Cardiac septum (tissue), 1 donor: ENCODE data around the gene BIRC7. TPM values are rescaled to one million over a fixed set of nuclear protein-coding genes. Genes with fewer than 3 reads are reported as not detected.
"Not testable (repeated sequence)": the region's sequence is repeated elsewhere in the genome, so short reads cannot be mapped to it uniquely, and the experiment has no call there.

ENCODE experiments used
- DNase-seq: peaks from one replicate; pipeline ENCODE4 v3.0.0-alpha.2; 2020; ENCODE audit warnings: low spot score
- intact Hi-C: fragments of 100-400 bp; cut with DNase I; formaldehyde crosslinking; loops from one replicate; pipeline ENCODE4 v1.14.0; 2022
- total RNA-seq: library from RNA; stranded (reverse); fragmentation: NEBNext Ultra II Directional; extraction: Animal tissue kit (Norgen Biotek cat#: 25700); gene quantifications from one replicate; pipeline ENCODE4 v1.2.1, GENCODE V29; 2021
- donor health status: DM: no; HTN: no; CAD: no.

BIRC7 gene
- total RNA-seq, 1 donor from 2014 or later = 1.1 TPM

GRCh38 chr20:63205896-63206295 lies 29.8 kb upstream of the BIRC7 start:
- intact Hi-C loops = no loop called here
- no peak for DNase-seq

GRCh38 chr20:63206878-63207277 lies 28.8 kb upstream of the BIRC7 start:
- no peak for DNase-seq
- intact Hi-C loops = no loop called here

DNA sequence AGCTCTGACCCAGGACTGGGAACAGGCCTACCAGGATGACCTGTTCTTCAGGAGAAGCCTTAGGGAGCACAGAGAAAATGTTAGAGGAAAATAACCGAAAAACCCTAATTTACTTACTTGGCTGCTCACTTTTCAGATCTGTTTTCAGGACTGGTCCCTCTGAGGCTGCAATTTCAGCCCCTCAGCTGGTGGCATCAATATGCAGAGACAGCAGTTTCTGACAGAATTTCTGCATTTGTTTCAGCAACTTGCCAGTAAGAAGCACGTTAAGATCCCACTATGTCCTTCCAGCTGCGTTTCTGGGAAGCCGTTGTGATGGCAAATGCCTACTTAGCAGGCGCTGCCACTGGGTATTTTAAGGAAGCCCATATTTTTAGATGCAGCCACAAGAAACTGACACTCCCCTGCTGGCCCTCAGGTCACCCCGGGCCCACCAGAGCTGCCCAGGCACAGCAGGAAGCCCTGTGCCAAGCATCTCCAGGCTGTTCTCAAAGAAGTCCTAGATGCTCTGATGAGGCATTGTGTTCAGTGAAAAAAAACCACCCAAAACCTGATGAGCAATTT lies 27.3 kb upstream of the BIRC7 start:
- DNase-seq = no peak
- intact Hi-C loops = no loop called here

- no peak for DNase-seq
- intact Hi-C loops = no loop called here
Observed at GRCh38 chr20:63210011-63210605, 25.6 kb upstream of the BIRC7 start.

GRCh38 chr20:63212393-63212730 lies 23.3 kb upstream of the BIRC7 start:
- no peak for DNase-seq
- intact Hi-C loops = no loop called here

DNA sequence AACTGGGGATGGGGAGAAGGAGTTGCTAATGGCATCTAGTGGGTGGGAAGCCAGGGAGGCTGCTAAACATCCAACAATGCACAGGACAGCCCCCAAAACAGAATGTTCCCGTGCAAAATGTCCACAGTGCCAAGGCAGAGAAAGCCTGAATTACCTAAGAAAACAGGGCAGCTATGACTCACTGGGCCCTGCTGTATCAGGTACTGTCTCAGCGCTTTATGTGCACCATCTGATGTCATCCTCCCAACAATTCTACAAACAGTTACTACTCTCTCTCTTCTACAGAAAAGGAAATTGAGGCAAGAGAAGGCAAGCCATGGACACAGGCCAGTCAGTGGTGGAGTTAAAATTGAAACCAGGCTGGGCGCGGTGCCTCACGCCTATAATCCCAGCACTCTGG lies 22.9 kb upstream of the BIRC7 start:
- no peak for DNase-seq
- intact Hi-C loops = no loop called here

GRCh38 chr20:63214514-63214913 lies 21.2 kb upstream of the BIRC7 start:
- DNase-seq = no peak
- intact Hi-C loops = no loop called here

DNA sequence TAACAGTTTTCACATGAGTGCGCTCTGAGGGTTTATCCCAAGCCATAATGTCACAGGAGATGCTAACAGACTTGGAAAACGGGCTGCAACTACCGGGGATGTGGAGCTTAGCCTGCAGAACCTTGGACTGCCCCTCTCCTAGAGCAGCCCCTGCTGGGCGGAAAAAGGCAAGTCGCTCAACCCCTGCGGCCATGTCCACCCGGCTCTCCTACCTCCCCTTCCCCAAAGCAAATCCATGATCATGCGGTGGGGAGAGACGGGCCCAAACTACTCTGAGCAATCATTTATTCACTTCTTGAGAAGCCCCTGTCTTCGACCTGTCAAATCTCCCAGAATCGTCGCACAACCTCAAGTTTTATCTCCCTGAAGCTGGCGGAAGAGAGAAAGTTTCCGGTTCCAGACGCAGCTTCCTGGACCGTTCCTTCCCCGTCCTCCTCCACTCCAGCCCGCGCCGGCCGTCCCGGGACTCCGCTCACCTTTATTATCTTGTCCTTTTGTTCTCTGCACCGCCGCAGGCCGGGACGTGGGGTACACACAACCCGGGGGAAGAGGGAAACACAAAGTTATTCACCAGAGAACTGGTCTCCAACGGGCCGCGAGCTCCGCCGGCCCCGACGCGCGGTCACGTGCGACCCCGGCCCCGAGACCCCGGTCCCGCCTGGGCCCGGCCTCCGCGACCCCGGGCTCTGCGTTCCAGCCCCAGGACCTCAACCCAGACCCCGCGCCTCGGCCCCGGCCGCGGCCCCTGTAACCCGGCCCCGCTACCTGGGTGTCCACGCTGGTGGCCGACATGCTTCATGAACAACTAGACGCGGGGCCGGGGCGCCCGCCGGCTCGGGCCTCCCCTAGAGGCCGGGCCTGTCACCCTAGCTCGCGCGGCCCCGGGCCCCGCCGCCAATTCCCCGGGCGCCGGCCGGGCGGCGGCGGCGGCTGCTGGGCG lies 20.3 kb upstream of the BIRC7 start:
- intact Hi-C loops = loop anchor here (2.0 to 5.0 kb wide), 2 partner anchors 57 to 1042 kb away; partner anchors contain the start of genes ARFGAP1 and PCMTD2
- no peak for DNase-seq

DNA sequence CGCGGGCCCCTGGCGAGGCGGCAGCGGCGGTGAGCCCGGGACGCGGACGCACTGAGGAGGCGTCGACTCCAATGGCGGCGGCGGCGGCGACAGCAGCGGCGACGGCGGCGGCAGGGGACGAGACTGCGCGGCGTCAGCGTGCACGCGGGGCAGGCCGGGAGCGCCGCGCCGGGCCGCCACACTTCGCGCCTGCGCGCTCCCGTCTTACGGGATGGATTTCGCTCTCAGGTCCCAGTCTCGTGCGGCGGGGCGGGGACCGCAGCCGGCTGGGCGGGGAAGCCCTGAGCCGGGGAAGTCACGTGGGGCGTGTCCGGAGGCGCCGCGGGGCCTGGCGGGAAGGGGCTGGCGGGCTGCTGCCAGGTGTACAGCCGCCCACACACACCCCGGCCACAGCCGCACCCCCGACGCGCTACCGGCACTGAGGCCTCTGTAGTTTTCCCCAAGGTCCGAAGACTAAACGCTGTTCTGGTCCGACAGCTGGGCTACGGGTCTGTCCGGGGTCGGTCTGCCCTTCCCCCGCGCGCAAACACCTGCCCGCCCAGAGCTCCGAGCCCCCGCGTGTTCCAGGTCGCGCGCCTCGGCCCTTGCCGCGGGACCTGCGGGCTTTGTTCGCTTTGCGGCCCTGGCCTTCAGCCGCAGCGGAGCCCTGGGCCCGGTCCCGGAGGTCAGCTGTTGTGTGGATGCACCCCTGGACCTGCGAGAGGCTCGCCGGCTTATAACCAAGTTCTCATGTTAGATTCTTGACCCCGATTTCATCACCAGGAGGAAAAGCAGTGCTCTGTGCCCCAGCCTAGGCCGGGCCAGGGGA lies 19.5 kb upstream of the BIRC7 start, which contains the start of gene YTHDF1:
TSS of gene YTHDF1 (minus strand) at position 91 of the 808 bp plus-strand sequence. CDS start 239 bp downstream, outside the sequence.
- intact Hi-C loops = loop anchor here (2.0 to 5.0 kb wide), 2 partner anchors 57 to 1041 kb away; partner anchors contain the start of genes ARFGAP1 and PCMTD2
- peak; percentile 99 for DNase-seq

GRCh38 chr20:63216849-63217471 lies 18.7 kb upstream of the BIRC7 start:
- no peak for DNase-seq
- intact Hi-C loops = loop anchor here (2.0 to 5.0 kb wide), 2 partner anchors 56 to 1040 kb away; partner anchors contain the start of genes ARFGAP1 and PCMTD2

GRCh38 chr20:63217706-63218105 lies 18.0 kb upstream of the BIRC7 start:
- DNase-seq = no peak
- intact Hi-C loops = loop anchor here (2.0 to 5.0 kb wide), 2 partner anchors 55 to 1040 kb away; partner anchors contain the start of genes ARFGAP1 and PCMTD2

DNA sequence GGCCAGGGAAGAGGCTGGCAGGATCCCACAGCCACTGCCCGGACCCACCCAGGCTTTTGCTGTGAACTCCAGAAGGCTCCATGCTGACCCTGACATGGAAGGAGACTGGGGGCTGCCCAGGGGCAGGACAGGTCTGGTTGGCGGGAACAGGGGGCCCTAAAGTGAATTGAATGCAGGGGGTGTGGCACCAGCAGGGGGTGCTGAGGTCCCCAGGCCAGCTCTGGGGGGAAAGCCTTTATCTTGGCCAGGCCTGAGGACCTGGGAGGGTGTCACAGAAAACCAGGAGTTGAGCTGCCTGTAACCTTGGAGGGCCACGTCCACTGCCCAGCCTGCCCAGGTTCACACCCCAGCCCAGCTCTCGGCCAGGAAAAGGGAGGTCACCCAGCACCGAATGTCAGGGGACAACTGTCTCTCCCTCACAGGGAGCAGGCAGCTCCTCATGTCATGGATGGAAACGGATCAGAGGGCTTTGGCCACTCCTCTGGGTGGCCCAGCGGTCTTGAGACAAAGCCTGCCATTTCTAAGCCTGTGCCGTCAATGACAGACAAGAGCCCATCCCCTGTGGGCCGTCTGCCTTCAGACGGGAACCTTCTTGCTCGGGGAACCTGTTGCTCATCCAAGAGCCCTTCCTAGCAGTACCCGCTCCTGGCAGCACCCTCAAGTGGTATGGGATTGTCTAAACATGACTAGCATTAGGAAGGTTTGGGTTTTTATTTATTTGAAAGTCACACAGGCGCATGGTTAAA lies 16.8 kb upstream of the BIRC7 start:
- DNase-seq = no peak
- intact Hi-C loops = loop anchor here (5.0 kb wide), 1 partner anchor 1038 kb away; the partner anchor contains the start of gene PCMTD2

- no peak for DNase-seq
- intact Hi-C loops = loop anchor here (5.0 kb wide), 1 partner anchor 1038 kb away; the partner anchor contains the start of gene PCMTD2
Observed at GRCh38 chr20:63219447-63219821, 16.3 kb upstream of the BIRC7 start.

GRCh38 chr20:63219866-63220521 lies 15.7 kb upstream of the BIRC7 start:
- DNase-seq = no peak
- intact Hi-C loops = loop anchor here (5.0 kb wide), 1 partner anchor 1037 kb away; the partner anchor contains the start of gene PCMTD2

- intact Hi-C loops = no loop called here
- DNase-seq = no peak
Observed at GRCh38 chr20:63220696-63221399, 14.9 kb upstream of the BIRC7 start.

DNA sequence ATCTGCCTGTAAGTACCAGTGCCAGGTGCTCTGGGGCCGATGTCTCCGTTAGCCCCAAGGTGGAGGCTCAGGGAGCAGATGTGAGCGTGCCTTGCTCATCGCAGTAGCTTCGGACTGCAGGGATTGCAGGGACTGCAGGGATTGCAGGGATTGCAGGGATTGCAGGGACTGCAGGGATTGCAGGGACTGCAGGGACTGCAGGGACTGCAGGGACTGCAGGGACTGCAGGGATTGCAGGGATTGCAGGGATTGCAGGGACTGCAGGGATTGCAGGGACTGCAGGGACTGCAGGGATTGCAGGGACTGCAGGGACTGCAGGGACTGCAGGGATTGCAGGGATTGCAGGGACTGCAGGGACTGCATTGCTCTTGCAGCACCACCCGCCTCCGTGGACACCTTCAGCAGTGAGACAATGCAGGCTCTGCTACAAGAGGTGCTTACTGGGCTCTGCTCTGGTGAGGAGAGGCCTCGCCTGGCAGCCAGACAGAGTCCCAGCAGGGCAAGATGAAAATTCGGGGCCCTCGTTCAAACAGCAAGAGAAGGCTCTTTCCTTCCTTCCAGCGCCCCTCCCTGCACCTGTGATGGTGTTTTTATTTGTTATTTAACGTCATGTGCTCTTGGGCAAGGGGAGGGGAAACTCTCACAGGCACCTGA lies 14.2 kb upstream of the BIRC7 start:
- DNase-seq, intact Hi-C loops: not testable (repeated sequence)

DNA sequence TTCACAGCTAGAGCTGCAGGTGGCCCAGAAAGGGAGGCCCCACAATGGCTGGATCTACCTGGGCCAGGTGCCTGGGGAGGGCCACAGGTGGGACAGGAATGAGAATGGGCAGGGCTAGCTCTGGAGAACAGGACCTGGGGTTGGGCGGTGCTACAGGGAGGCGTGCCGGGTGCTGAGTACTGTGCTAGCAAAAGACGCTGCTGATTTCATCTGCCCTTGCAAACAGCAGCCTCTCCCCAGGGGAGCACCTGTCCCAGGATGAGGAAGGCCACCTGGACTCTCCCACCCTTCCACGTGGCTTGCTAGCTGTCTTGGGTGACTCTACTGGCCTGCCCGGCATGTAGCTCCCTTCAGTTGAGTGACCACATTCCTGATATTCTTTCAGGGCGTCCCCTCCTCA lies 13.2 kb upstream of the BIRC7 start:
- intact Hi-C loops = no loop called here
- no peak for DNase-seq
